ENCODE data around the gene FLAD1.

Gene FLAD1

GRCh38 chr1:155005076-155006011 is 22.2 kb downstream of the FLAD1 start:
- DNase-seq (ENCODE audit: low read depth) = no peak

DNA sequence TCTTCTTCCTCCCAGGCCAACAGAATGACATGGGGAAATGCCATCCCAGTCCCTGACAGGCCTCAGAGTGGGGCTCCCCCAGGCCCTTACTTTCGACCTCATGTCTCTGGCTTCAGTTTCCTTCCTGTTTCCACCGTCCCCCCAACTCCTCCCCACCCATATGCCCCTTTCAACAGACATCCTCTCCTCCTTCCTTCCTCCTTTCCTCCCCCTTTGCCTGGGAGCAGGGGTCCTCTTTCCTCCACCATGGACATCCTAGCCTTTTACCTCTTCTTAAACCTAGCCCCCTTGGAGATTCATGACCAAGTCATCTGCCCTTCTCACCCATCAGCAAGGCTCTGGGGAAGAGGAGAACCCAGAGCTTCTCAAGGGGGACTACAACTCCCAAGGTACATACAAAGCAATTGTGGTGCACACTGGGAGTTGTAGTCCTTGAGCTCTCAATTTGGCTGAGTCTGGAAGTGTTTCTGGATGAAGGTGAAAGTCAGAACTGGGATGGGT is 23.5 kb downstream of the FLAD1 start:
- peak; percentile 48 for DNase-seq (ENCODE audit: low read depth)

- DNase-seq (ENCODE audit: low read depth) = no peak
These were observed 24.2 kb downstream of the FLAD1 start for GRCh38 chr1:155007251-155007828.

DNA sequence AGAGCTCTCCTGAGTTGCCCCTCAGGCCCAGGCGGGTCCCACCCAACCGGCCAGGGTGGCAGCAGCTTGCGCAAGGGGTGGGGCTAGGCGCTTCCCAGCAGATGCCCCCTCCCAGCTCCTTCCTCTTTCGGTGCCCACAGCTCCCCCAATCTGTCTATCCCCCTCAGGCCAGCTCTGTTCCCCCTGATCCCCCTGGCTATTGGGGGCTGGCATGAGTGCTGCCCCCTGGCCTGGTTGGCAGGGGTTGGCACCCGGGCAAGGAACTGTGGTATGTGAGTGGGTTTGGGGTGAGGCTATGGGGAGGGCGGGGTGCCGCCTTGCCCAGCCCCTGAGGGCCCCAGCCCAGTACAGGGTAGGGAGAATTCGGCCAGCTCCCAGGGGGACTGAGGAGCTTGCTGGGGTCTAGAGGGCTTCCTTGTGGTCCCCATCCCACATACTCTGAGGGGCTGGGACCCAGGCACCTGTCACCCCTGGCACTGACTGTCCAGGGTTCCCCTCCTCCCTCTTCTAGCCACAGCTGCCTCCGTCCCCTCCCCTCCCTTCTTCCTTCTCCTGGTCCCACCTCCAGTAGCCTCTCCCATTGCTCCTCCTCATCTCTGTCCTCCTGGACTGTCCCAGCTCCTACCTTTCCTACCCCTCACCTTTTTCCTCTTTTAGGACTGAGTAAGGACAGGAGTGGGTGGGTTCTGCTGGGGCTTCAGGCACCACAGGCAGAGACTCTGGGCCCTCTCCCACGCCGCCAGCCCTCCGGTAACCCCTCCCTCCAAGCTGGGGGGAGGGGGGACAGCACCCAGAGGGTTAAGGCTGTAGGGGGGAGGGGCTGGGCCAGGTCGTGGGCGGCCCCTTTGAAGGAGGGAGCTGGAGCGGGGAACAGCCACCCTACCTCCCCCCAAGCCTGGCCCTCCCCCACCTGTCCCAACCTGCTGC is 25.1 kb downstream of the FLAD1 start:
- DNase-seq (ENCODE audit: low read depth) = no peak

GRCh38 chr1:155009221-155009711 is 26.1 kb downstream of the FLAD1 start:
- no peak for DNase-seq (ENCODE audit: low read depth)

GRCh38 chr1:155009742-155010141 is 26.6 kb downstream of the FLAD1 start:
- DNase-seq (ENCODE audit: low read depth) = no peak

- no peak for DNase-seq (ENCODE audit: low read depth)
These were observed 27.2 kb downstream of the FLAD1 start for GRCh38 chr1:155010211-155010918.

- no peak for DNase-seq (ENCODE audit: low read depth)
These were observed 27.9 kb downstream of the FLAD1 start for GRCh38 chr1:155011004-155011416.

GRCh38 chr1:155011437-155012025 is 28.4 kb downstream of the FLAD1 start:
- DNase-seq (ENCODE audit: low read depth) = no peak

GRCh38 chr1:155012026-155012546 is 28.9 kb downstream of the FLAD1 start:
- peak; percentile 51 for DNase-seq (ENCODE audit: low read depth)

- DNase-seq (ENCODE audit: low read depth) = no peak
These were observed 29.8 kb downstream of the FLAD1 start for GRCh38 chr1:155012776-155013602.

DNA sequence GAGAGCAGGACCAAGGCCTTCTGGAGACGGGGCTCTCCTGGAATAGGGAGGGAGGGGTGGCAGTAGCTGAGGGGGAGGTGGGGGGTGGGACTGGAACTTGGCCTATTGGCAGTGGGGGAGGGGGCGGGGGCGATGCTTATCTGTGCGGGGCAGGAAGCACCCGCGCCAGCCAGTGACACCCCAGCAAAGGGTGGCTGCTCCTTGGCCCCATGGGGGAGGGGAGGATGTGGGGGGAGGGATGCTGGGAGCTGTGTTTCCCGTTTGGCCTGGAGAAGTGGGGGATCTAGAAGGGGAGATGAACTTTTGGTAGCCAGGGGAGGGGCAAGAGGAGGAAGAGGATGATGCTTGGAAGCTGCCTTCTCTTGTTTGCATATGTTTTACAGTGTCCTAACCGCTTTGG is 30.5 kb downstream of the FLAD1 start:
- DNase-seq (ENCODE audit: low read depth) = no peak

GRCh38 chr1:155014709-155015508 is 31.8 kb downstream of the FLAD1 start:
- DNase-seq (ENCODE audit: low read depth) = no peak

DNA sequence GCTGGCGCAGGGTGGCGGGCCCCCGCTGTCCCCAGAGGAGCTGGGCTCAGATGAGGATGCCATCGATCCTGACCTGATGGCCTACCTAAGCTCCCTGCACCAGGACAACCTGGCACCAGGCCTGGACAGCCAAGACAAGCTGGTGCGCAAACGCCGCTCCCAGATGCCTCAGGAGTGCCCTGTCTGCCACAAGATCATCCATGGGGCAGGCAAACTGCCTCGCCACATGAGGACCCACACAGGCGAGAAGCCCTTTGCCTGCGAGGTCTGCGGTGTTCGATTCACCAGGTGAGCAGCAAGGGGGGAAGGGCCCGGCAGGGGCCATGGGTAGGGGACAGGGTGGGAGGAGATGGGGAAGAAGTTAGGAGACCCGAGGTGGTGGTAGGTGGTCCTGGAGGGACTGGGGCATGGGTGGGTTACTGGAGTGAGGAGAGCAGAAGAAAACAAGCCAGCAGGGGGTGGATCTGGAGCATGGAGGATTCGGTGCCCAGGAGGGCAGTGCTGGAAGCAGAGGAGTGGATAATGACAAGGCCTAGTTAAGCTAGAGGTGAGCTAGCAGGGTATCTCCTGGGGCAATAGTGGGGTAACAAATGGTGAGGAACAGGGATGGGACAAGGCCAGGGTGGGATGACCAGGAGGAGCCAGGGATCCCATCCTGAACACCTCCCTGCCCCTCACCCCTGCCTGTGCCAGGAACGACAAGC is 32.5 kb downstream of the FLAD1 start:
- DNase-seq (ENCODE audit: low read depth) = no peak

- DNase-seq (ENCODE audit: low read depth) = no peak
These were observed 33.2 kb downstream of the FLAD1 start for GRCh38 chr1:155016231-155016831.

- DNase-seq (ENCODE audit: low read depth) = peak; percentile 84
These were observed 34.1 kb downstream of the FLAD1 start for GRCh38 chr1:155017041-155017945.

DNA sequence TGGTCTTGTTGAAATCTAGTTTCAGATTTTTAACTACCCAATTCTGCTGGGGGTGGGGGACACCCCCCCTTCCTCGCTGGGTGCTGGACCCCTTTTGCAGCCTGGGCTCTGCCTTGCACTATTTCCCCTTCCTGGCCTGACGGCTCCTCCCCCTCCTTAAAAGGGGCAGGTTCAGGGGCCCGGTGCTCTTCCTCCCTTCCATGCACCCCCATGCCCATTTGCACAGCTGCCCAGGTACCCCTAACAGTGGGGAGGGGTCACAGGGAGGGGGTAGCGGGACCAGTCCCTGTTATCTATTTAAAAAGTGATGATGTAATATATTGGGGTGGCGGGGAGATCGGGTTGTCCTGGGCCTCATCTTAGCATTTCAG is 34.8 kb downstream of the FLAD1 start:
- DNase-seq (ENCODE audit: low read depth) = no peak

All from EH (cell line).